Measurements from ENCODE around the gene TTF2. TPM values are rescaled to one million over a fixed set of nuclear protein-coding genes. Genes with fewer than 3 reads are reported as not detected.

Gene TTF2
- total and polyA plus RNA-seq, 2 of the 8 experiments (the other 6 are each of a cell fraction or from before 2014, with no cell fraction given) = 16.9 to 89.6 TPM

- Histone ChIP-seq H3K18ac (ENCODE audit: extremely low read depth, low read length) (no peak overlapping the region), H4K20me1 (replicated peaks in 1 of 2; ENCODE audit: control insufficient read depth in 1 of 2, insufficient read depth in 2 of 2, low read length in 2 of 2) (no peaks in the 10 kb centered on the region), H4K91ac (replicated peaks; ENCODE audit: insufficient read length, low read length) (no peak overlapping the region), H3K4me2 (ENCODE audit: insufficient read depth in 1 of 2, low read depth in 2 of 2, low read length in 2 of 2) (no peak overlapping the region), H3K27me3 (replicated peaks in 1 of 4; ENCODE audit: control insufficient read depth in 3 of 4, extremely low read depth in 1 of 4, insufficient read depth in 3 of 4, low read length in 3 of 4) (no peaks in the 10 kb centered on the region), H3K27ac (ENCODE audit: low read depth, low read length) (no peak overlapping the region), H4K8ac (ENCODE audit: extremely low read depth, insufficient read depth, low read length) (no peak overlapping the region), H3K9ac (replicated peaks in 1 of 4; ENCODE audit: extremely low read depth in 1 of 4, low read depth in 3 of 4, low read length in 3 of 4) (no peak overlapping the region), H3K56ac (replicated peaks; ENCODE audit: insufficient read length, low read depth, low read length) (no peak overlapping the region), H4K5ac (ENCODE audit: insufficient read length, low read depth, low read length) (no peak overlapping the region), H2BK120ac (replicated peaks; ENCODE audit: low read depth, low read length) (no peak overlapping the region), H3K79me2 (ENCODE audit: control insufficient read depth in 1 of 2, insufficient read depth in 2 of 2, low read length in 2 of 2) (no peaks in the 10 kb centered on the region), H2AK5ac (ENCODE audit: low read depth, low read length) (no peak overlapping the region), H3K36me3 (ENCODE audit: control insufficient read depth in 2 of 4, insufficient read depth in 4 of 4, low read length in 3 of 4) (no peaks in the 10 kb centered on the region), H3K4ac (replicated peaks; ENCODE audit: insufficient read length, low read depth, low read length) (no peak overlapping the region), H3K23ac (ENCODE audit: insufficient read length) (no peak overlapping the region), H3K23me2 (ENCODE audit: low read depth, low read length) (no peaks in the 10 kb centered on the region), H3K9me3 (ENCODE audit: insufficient read depth in 2 of 2, low read depth in 1 of 2, low read length in 1 of 2) (no peaks in the 10 kb centered on the region), H2BK15ac (ENCODE audit: low read length) (no peak overlapping the region), H3K79me1 (ENCODE audit: low read depth, low read length) (no peaks in the 10 kb centered on the region), H2BK5ac (ENCODE audit: low read depth, low read length) (no peak overlapping the region), H2BK20ac (ENCODE audit: low read length) (no peak overlapping the region), H3K14ac (ENCODE audit: insufficient read length) (no peak overlapping the region), H2BK12ac (ENCODE audit: low read depth, low read length) (no peak overlapping the region), H3K4me3 (ENCODE audit: extremely low read depth in 1 of 4, insufficient read depth in 2 of 4, low read depth in 3 of 4, low read length in 4 of 4) (no peak overlapping the region; a peak in 1 of 8 replicates), H2AFZ (ENCODE audit: low read length) (peak overlapping the region; percentile 78), H3K4me1 (replicated peaks in 1 of 4; ENCODE audit: control insufficient read depth in 3 of 4, insufficient read depth in 4 of 4, low read length in 3 of 4) (peaks cover 0 to 6% (median 0%) of the 10 kb centered on the region in 4 experiments; a peak in 1 of 7 replicates)
- ChIA-PET POLR2A (ENCODE audit: partially characterized antibody) (no interaction called here), CTCF (ENCODE audit: partially characterized antibody) (interaction anchor here (1.4 to 2.6 kb wide), 2 partner anchors 18 to 37 kb away, joined by 3 to 6 read pairs; no protein-coding TSS in a partner anchor)
- 85% methylated on average over 2 of the region's 2 CpGs; no CpG with 5 or more reads in 1 of the 2 experiments for WGBS, 2 experiments (ENCODE audit: extremely low coverage in 1 of 2, insufficient coverage in 1 of 2, insufficient read length in 1 of 2, insufficient replicate concordance in 2 of 2, low coverage in 1 of 2, low lambda C conversion rate in 2 of 2, missing lambda C conversion rate in 1 of 2)
- FAIRE-seq (no peak), DNase-seq (ENCODE audit: low read depth in 1 of 2, low spot score in 2 of 2) (no peak)
- no peak for TF ChIP-seq SP2 (IDR thresholded peaks at IDR 0.05; ENCODE audit: low read length)
- no peak for TF ChIP-seq CBX5 (IDR thresholded peaks at IDR 0.05; ENCODE audit: low read depth, low read length)
- TF ChIP-seq EGR1 (IDR thresholded peaks at IDR 0.05; ENCODE audit: borderline replicate concordance, low read depth, low read length) = no peak
- TF ChIP-seq KDM4A (IDR thresholded peaks at IDR 0.05; ENCODE audit: low read depth, low read length, severe bottlenecking) = no peak
- no peak for TF ChIP-seq CHD1 (IDR thresholded peaks at IDR 0.05; ENCODE audit: low read depth, low read length)
Measured at GRCh38 chr1:117146072-117146471, 85.9 kb downstream of the TTF2 start.
